DMS 273 treated with DMSO at 0.1 percent for 48 hours (cell line): ENCODE measurements around the gene FLRT1.
"Not testable (repeated sequence)": the region's sequence is repeated elsewhere in the genome, so short reads cannot be mapped to it uniquely, and the experiment has no call there.

Experiments used
- DNase-seq: peaks from one replicate; lab custom pipeline; 2025; lab: John Stamatoyannopoulos, UW

The FLRT1 gene

DNA sequence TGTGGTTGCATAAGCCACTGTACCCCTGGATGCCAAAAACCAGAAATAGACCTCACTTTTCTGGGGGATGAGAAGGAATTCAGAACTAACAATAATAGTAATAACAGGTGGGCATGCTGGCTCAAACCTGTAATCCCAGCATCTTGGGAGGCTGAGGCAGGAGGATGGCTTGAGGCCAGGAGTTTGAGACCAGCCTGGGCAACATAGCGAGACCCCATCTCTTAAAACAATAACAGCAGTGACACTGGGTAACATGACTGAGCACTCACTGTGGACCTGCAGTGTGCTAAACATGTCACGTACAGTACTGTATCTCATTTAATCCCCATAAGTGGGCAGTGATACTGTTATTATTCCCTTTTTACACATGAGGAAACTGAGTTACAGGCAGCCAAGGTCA, 10.0 kb downstream of the FLRT1 start:
- no peak for DNase-seq

DNA sequence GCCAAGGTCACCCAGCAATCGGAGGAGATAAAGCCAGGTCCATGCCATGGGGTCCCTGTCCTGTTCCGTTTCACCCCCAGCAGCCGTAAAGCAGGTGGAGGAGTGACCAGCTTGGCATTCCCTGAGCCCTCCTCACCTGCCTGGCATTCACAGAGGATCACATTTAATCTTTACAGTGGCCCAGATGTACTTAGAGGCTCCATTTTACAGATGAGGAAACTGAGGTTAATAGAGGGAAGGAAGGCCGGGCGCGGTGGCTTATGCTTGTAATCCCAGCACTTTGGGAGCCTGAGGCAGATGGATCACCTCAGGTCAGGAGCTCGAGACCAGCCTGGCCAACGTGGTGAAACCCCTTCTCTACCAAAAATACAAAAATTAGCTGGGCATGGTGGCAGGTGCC, 11.6 kb downstream of the FLRT1 start:
- DNase-seq: not testable (repeated sequence)

DNA sequence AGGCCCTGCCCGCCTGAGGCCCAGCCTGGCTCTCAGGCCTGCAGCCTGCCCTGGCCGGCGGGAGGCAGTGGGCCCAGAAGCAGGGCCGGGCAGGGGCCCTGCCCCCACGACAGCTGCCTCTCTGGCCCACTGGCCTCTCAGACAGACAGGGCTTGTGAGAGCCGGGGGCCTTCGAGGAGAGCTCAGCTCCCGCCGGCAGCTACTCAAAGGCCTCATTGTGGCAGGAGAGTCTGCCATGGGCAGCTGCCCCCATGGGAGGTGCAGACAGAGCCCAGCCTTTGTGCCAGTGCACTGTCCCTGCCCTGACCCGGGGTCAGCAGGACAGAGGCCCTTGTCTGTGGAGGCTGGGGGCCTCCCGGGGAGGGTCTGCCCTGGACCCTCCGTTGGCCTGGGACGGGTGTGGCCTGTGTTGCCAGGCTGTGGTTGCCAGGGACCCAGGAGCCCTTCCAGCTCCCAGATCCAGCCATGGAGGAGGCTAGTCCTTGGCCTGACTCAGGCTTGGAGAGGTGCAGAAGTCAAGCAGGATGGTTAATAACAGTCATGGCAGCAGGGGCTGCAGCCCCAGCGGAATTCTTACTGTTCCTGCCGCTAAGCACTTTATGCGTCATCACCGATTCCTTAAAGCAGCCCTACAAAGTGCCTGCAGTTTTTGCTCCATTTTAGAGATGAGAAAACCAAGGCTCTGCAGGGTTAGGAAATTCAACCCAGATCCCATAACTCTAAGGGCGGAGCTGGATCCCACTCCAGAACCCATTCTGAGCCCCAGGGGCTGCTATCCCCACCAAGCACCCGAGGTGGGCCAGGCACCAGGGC, 12.5 kb downstream of the FLRT1 start:
- no peak for DNase-seq

DNA sequence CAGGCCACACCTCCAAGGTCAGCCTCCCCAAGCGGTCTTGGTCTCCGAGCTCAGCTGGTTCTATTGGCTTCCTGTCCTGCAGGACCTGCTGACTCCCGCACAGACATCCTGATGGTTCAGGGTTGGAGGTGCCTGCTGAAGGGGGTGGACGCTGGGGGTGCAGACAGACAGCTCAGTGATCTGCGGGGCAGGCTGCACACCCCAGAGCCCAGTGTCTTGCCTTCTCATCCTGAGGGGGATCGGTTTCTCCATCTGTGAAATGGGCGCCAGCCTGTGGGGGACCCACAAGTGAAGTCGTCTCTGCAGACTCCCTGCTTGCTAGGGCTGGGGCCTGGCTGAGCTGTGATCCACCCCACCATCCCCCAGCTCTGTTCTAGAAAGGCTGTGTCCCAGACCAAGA, 13.8 kb downstream of the FLRT1 start:
- no peak for DNase-seq

DNA sequence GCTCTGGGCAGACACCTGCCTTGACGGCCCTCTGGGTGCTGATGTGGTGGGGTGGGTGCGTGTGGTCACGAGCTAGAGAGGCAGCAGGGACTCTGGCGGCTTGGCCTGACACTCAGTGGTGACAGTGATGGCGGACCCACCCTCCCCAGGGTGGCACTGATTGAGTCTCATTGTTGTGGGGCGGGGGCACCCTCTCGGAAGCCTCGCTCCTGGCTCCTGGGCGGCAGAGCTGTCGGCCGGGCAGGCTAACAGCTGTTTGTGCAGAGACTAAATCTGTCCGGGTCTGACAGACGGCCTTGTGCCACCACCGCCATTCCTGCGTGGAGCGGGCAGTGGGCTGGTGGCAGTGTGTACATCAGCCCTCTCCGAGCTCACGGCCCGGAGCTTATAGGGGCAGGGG, 15.6 kb downstream of the FLRT1 start:
- DNase-seq: no peak

DNA sequence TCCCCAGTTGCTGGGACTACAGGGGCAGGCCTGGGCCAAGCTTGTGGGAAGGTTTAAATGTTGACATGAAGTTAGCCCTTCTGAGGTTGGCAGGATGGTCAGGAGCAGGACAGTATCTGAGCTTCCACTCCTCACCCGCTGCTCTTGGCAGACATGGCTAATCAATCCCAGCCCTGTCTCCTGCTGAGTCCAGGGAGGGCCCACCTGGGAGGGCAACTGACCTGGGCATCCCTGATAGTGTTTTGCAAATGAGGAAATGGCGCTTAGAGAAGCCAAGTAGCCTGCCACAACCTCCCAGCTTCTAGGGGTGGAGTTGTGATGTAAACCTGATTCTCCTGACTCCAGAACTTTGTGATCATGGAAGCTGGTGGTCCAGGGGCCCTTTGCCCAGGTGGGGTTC, 16.7 kb downstream of the FLRT1 start:
- DNase-seq: no peak

DNA sequence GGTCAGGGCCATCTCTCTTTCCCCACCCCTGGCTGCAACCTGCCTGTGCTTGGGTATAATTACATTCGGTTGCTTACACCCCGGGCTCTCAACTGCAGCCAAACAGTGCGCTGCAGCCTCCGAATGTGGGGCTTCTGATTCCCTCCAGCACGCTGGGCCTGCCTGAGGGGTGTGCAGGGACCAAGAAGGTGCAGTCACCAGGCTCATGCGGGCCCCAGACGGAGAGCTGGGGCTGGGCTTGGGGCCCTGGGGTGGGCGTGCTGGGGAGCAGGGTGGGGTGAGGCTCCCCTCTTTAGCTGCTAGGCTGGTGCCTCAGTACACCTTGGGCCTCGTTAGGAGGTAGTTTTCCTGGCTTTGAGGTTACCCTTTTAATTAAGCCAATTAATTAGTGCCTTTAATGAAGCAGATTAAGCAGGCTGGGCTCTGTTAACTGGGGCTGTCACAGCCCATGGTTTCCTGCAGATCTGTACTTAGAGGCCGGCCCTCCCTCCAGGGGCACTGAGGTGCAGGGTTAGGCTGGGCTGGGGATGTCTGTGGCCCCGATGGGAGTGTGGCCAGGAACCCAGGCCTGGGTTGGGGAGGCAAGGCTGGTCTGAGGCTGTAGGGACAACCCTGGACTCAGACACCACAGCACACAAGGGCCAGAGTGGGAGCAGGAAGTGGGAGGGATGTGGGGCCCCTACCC, 17.3 kb downstream of the FLRT1 start:
- DNase-seq: no peak

DNA sequence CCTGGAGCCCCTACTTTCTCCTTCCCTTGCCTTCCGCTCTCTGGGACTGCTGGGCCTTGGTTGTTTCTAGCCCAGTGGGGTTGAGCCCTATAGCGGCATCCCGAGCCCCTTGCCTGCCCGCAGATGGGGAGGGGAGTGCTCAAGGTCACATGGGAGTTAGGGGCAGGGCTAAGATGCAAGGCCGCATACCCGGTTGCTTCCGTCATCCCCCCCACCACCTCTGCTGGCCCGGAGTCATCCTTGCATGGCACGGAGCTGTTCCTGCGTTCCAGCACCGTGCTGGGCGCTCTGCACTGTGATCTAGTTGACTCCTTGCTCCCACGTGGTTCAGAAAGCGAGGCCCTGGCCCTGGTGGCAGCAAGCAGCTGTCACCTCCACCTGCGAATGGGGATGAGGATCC, 18.0 kb downstream of the FLRT1 start:
- no peak for DNase-seq

DNA sequence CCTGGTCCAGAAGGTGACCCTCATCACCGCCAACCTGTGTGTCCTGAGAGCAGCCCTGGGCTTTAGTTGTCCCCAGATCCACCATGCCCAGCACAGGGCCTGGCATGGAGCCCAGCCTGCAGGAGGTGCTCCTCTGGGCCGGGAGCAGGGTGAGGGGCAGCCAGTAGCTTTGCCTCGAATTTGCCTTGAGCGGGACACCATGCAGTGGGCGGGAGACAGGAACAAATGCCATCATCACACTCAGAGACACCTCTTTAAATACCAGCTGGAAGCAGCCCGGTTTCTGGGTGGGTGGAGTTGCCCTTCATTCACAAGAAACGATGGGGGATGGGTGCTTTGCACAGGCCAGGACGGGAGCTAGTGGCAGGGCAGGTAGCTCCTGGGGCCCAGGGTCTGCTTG, 19.3 kb downstream of the FLRT1 start:
- no peak for DNase-seq

DNA sequence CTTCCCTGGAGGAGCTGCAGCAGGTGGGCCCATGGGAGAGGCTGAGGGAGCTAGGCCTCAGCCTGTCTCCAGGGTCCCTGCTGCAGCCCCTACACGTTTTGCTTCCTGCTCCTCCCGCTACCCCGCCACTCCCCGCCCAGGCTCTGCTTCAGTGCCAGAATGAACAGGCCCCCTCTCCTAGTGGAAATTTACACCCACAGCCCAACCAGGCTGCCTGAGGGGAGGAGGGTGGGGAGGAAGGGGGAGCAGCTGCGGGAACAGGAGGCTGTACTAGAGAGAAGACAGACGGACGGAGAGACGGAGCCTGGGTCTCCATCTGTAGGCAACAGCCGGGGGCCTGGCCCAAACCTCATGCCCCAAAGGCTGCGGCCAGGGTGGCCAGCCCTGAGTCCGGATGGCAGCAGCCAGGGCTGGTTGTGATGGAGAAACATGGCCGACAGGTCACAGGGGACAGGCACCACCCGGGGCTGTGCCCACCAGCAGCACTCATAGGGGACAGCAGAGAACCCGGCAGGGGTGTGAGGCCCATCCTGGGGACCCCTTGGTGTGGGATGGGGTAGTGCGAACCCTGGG, 20.6 kb downstream of the FLRT1 start:
- peak; percentile 62 for DNase-seq

DNA sequence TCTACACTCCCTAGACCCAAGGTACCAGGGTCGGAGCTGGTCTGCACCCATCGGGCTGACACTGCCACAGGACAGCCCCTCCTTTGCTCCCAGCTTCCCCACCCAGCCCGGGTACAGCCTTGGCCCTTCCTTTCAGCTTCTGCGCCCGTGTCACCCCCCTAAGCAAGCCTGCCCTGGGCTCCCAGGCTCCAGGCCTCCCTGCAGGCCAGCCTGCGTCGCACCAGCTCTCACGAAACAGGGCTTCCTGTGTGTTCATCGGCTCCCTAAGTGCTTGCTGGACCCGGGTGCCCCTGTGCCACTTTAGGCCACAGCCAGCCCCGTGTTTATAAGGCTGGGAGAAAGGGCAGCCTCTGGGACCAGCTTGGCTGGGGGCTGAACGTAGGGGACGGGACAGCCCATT, 21.1 kb downstream of the FLRT1 start:
- no peak for DNase-seq

DNA sequence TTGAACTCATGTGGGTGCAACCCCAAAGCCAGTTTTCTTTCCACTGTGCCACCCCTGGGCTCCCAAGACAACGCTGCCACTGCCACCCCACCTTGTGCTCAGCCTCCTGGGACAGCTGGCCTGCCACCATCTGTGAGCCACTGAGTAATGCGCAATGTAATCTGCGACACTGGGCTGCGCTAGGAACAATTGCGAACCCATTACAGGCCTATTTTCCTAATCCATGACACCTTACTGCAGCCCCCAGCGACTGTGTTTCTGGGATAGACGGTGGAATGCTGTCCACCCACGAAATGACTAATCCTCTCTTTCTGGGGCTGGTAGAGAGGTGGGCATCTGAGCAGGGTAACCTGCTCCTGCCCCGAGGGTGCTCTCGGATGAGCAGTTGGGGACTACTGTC, 22.2 kb downstream of the FLRT1 start:
- DNase-seq: no peak

DNA sequence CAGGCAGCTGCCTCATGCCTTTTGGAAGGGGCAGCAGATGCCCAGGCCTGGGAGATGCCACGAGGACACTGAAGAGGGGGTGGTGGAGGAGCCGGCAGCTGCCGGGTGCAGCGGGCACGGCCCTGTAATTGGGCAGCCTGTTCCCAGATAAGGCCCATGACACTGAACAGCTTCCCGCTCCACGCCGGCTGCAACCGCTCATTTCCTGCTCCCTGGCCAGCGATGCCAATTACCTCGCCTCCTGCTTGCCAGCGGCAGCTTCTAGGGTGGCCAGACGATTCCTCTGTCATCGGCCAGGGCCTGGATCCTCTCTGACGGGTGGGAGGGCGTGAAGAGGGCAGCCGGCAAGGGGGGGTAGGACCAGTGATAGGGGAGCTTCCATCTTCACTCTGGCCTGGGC, 22.8 kb downstream of the FLRT1 start:
- DNase-seq: peak; percentile 55

DNA sequence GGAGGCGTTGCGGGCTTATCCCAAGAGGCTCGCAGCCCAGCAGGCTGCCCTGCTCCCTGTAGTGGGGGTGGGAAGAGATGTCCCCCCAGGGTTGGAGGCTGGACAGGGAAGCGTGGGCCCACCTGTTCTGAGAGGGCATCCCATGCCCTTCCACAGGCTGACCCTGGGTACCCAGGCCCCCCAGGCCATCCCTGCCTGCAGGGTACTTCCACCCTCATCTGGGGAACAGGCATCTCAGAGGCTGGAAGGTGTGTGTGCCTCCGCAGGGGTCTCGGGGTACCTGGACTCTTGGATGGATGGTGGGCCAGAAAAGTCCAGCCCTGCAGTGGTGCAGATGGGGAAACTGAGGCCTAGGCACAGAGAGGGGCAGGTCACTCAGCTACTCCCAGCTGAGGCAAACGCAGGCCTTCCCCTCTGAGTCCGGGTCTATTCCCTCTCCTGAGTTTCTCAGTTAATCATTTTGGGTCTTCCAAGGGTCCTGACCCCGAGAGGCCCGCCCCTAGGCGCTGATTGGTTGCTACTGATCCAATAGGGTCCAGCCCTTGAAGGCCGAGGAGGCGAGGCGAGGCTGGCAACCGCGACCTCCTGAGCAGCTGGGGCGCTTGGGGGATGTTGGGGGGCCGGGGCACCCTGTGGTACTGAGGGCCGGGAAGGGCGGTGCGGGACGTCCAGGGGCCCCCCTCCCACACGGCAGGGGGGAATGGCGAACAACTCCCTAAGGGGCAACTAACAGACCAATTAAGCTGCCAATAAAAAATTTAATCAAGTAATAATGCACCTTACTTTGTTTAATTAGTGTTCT, 23.8 kb downstream of the FLRT1 start:
- no peak for DNase-seq

DNA sequence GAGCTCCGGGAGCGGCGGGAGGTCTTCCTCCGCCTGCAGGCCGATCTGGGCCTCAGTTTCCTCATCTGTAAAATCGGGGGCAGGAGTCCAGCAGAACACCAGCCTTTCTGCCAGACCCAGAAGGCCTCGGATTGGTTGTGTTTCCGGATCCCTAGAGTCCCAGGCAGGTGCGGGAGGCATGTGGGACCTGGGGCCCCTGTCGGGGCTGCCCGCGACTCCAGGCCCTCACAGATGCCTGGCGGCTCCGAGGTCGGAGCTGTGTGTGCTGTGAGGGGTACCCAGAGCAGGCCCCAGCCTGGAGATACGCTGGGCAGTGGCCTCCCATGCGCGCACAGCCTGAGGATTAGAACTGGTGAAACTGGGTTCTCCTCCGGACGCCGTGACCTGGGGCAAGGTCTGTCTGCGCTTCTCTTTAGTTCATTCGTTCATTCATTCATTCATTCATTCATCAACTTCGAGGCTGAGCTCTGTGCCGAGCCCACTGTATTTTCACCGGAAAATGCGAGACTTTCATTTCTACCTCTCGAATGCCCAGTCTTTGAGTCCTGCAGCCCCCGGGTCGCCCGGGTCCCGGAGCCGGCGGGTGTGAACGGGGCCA, 24.6 kb downstream of the FLRT1 start:
- DNase-seq: no peak

DNA sequence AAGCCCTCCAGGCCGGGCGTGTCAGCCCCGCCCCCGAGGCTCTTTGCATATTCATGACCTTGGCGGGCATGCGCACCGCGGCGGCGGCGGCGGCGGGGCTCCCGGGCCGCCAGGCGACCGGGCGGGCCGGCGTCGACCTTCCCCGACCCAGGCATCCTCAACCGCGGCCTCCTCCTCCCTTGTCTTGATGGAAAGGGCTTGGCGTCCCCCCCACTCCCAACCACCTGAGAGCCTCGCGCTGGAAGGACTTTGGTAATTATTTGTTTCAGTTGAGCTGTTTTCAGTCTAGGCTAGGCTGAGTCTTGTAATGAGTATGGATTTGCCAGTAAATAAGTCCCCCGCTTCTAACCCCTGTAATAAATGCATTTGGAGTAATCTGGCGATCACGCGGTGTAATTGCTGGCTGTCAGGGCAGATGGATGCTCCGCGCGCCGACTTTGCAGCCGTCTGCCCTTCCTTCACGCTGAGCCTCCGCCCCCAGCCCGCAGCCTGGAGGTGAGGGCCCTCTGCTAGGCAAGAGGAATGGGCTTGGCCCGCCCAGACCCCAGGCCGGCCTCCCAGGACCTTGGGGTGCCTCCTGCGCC, 25.2 kb downstream of the FLRT1 start:
- peak; percentile 56 for DNase-seq

DNA sequence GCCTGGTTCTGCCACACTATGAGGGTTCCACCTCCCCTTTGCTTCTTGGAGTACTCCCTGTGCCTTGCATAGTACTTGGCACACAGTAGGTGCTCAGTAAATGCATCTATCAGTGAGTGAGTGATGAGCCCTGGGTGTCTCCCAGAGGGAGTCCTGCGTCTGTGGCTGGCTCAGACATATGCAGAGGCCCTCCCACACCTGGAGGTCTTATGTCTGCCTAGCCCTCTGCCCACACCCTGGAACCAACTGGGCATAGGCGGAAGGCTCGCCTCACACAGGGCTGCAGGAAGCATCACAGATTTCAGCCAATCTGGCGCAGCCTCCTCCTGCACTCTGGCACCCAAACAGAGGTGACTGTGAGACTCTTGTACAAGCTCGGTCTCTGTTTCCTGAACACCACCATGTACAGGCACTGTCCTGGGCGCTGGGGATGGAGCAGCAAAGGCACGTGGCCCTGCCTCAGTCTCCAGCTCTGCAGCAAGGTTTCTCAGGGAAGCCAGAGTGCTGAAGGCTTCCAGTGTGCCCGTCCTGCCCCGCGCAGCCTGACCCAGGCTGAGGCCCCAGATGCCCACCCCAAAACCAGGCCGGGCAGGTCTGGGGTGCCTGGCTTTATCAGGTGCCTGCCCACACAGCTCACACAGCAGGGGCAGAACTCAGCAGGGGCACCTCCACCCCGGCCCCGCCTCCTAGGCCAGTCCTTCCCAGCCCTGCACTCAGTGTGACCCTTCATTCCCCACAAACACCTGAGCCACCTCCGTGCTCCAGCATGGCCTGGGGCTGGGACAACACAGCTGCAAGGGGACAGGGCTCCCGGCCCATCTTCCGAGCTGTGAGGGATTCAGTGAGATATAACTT, 26.7 kb downstream of the FLRT1 start:
- DNase-seq: no peak

DNA sequence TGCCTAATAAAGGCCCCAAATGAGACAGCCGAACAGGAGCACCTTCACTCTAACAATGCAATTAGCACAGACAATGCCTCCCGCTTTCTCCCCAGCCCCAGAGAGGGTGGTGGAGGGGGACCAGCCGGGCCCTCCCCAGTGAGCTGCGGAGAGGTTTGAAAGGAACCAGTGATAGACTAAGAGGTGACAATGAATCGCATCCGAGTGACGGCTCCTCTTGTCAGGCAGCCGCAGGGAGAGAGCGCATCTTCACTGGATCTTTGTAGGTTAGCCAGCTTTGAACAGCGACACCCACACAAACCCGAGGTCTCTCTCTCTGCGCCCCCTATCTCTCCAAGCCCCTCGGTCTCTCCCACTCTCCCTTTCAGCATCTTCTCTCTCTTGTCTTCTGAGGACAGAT, 28.0 kb downstream of the FLRT1 start:
- no peak for DNase-seq

DNA sequence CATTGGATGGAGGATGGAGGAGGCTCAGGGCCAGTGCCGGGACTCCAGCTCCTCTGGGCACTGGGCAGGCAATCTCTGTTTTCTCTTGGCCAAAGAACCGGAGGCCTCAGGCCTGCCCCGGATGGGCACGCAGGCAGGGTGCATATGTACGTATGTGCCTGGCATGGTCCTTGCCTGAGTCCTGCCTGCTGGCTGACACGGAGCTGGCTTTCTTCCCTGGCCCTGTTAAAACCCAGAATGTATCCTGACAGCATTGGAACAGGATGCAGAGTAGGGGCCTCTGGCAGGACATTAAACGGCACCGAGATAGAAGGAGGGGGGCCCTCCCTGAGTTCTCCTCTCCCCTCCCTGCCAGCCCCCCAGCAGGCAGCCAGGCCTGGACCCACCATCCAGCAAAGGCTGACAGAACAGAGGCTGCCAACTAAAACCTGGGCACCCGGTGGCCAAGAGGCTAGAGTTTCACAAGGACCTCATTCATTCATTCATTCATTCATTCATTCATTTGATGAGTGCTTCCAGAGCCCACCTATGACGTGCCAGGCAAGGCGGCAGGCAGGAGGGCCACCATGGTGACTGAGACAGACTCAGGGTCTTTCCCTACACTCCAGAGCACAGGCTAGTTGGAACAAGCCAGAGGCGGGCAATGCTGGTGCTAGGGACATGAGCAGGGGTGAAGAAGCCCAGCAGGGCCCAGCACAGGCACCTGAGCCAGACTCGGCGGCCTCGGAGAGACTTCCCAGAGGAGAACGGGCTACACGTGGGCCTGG, 28.8 kb downstream of the FLRT1 start:
- no peak for DNase-seq

DNA sequence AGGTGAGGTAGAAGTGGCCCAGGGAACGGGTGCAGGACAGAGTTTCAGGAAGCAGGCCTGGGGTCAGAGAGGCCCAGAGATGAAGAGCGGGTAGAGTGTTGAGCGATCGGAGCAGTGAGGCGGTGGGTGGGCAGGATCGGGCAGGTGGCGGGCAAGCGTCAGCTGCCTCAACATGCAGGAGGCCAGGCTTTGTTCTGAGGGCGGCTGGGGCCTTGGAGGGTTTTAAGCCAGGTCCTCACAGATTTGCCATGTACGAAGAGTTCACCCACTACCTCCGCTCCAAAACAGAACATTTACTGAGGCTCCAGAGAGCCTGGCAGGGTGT, 29.4 kb downstream of the FLRT1 start:
- DNase-seq: no peak
